ENCODE measurements around the gene PRDX5. TPM values are rescaled to one million over a fixed set of nuclear protein-coding genes. Genes with fewer than 3 reads are reported as not detected.
A peak's percentile ranks its signal among the peaks of the same experiment; 100 is the strongest.

PRDX5 gene
- total RNA-seq, 2 experiments from 2014 or later = 177 to 217 TPM

DNA sequence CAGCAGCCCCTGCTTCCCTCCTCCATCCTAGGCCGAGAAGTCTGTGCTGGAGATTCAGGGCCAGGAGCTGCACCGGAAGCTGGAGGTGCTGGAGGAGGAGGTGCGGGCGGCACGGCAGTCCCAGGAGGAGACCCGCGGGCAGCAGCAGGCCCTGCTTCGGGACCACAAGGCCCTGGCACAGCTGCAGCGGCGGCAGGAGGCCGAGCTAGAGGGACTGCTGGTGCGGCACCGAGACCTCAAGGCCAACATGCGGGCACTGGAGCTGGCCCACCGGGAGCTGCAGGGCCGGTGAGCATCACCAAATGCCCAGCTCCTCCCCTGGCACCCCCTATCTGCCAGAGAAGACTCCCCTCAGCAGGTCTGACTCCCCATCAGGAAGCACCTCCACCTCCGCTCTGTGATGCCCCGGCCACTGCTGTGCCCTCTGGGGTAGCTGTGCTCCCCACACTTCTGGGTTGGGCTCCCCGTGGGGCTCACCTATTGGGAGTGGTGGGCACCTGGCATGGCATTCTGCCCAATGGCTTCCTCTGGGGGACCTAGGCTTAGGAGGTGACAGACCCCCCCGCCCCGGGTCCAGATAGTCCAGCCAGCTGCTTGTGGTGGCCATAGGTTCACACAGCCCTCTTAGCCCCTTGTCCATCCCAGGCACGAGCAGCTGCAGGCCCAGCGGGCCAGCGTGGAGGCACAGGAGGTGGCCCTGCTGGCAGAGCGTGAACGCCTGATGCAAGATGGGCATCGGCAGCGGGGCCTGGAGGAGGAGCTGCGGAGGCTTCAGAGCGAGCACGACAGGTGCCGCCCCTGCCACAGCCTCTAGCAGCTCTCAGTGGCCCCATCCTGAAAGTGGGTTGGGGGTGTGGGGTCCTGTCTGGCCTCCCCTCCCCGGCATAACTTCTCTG is 34.4 kb downstream of the PRDX5 start:
- no peak overlapping the region for H3K4me2 ChIP-seq (ENCODE audit: low read length)
- no peaks in the 10 kb centered on the region for H3K9me2 ChIP-seq (ENCODE audit: insufficient read depth, low read length)
- POLR2A ChIA-PET = interaction anchor here (0.5 kb wide), 1 partner anchor 43 kb away, joined by 4 read pairs; no protein-coding TSS in a partner anchor
- H3K27ac ChIP-seq (ENCODE audit: low read depth, low read length, poor library complexity, severe bottlenecking) = no peak overlapping the region
- no peaks in the 10 kb centered on the region for H3K9me3 ChIP-seq (ENCODE audit: low read length)
- H3K36me3 ChIP-seq (ENCODE audit: insufficient read depth, low read length) = peaks cover 11% of the 10 kb centered on the region; the same call in 1 of the 2 replicates
- intact Hi-C loops (cut with micrococcal nuclease; ENCODE audit: unreplicated experiment) = no loop called here
- no peak for DNase-seq (ENCODE audit: low spot score)
- CTCF ChIA-PET (ENCODE audit: unreplicated experiment) = interaction anchor here (0.5 kb wide), 1 partner anchor 709 kb away, joined by 3 read pairs; no protein-coding TSS in a partner anchor
- no peaks in the 10 kb centered on the region for H4K20me1 ChIP-seq (ENCODE audit: insufficient read depth, low read length)
- H3K79me2 ChIP-seq (ENCODE audit: insufficient read depth, low read depth, low read length) = no peaks in the 10 kb centered on the region
- no peak overlapping the region for H2AFZ ChIP-seq (ENCODE audit: low read length)
- no peak for TF ChIP-seq EZH2phosphoT487 (IDR thresholded peaks at IDR 0.05; ENCODE audit: borderline replicate concordance, low read depth, low read length)
- no peak overlapping the region for H3K4me3 ChIP-seq (ENCODE audit: low read depth, low read length, poor library complexity, severe bottlenecking)
- peaks cover 17% of the 10 kb centered on the region for H3K4me1 ChIP-seq (ENCODE audit: insufficient read depth, low read length, poor library complexity, severe bottlenecking)
- BruUV-seq (replicated peaks) = no TSS peak

DNA sequence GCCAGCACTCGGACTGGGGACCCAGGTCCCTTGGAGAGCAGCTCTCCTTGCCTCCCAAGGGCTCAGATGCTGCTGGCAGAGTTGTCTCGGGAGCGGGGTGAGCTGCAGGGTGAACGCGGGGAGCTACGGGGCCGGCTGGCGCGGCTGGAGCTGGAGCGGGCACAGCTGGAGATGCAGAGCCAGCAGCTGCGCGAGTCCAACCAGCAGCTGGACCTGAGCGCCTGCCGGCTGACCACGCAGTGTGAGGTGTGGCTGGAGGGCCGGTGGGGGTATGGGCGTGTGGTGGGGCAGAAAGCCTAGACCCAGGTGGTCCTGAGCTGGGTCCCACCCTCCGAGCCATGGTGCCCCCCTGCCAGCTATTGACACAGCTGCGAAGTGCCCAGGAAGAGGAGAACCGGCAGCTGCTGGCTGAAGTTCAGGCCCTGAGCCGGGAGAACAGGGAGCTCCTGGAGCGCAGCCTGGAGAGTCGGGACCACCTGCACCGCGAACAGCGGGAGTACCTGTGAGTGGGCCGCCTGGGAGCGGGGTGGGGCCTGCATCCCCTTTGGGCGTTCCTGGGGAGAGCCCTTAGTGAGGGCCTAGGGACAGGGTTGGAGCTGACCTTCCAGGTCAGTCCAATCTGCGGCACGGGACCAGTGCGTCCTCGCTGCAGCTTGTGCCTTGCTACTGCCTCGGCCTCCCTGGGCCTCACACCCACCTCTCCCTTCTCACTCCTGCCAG is 35.2 kb downstream of the PRDX5 start:
- CTCF ChIA-PET (ENCODE audit: unreplicated experiment) = interaction anchor here (0.5 to 0.6 kb wide), 2 partner anchors 447 to 709 kb away, joined by 3 read pairs; no protein-coding TSS in a partner anchor
- Histone ChIP-seq H3K27ac (ENCODE audit: low read depth, low read length, poor library complexity, severe bottlenecking) (no peak overlapping the region), H3K9me3 (ENCODE audit: low read length) (no peaks in the 10 kb centered on the region), H3K9me2 (ENCODE audit: insufficient read depth, low read length) (no peaks in the 10 kb centered on the region), H3K36me3 (ENCODE audit: insufficient read depth, low read length) (peaks cover 12% of the 10 kb centered on the region; the same call in 1 of the 2 replicates), H4K20me1 (ENCODE audit: insufficient read depth, low read length) (no peaks in the 10 kb centered on the region), H3K4me3 (ENCODE audit: low read depth, low read length, poor library complexity, severe bottlenecking) (no peak overlapping the region), H3K4me2 (ENCODE audit: low read length) (no peak overlapping the region), H3K79me2 (ENCODE audit: insufficient read depth, low read depth, low read length) (no peaks in the 10 kb centered on the region), H2AFZ (ENCODE audit: low read length) (no peak overlapping the region), H3K4me1 (ENCODE audit: insufficient read depth, low read length, poor library complexity, severe bottlenecking) (peaks cover 24% of the 10 kb centered on the region)
- BruUV-seq (replicated peaks) = TSS peak; percentile 49
- no peak for DNase-seq (ENCODE audit: low spot score)
- intact Hi-C loops (cut with micrococcal nuclease; ENCODE audit: unreplicated experiment) = no loop called here
- TF ChIP-seq EZH2phosphoT487 (IDR thresholded peaks at IDR 0.05; ENCODE audit: borderline replicate concordance, low read depth, low read length) = no peak
- POLR2A ChIA-PET = interaction anchor here (0.6 kb wide), 1 partner anchor 140 kb away, joined by 4 read pairs; no protein-coding TSS in a partner anchor

DNA sequence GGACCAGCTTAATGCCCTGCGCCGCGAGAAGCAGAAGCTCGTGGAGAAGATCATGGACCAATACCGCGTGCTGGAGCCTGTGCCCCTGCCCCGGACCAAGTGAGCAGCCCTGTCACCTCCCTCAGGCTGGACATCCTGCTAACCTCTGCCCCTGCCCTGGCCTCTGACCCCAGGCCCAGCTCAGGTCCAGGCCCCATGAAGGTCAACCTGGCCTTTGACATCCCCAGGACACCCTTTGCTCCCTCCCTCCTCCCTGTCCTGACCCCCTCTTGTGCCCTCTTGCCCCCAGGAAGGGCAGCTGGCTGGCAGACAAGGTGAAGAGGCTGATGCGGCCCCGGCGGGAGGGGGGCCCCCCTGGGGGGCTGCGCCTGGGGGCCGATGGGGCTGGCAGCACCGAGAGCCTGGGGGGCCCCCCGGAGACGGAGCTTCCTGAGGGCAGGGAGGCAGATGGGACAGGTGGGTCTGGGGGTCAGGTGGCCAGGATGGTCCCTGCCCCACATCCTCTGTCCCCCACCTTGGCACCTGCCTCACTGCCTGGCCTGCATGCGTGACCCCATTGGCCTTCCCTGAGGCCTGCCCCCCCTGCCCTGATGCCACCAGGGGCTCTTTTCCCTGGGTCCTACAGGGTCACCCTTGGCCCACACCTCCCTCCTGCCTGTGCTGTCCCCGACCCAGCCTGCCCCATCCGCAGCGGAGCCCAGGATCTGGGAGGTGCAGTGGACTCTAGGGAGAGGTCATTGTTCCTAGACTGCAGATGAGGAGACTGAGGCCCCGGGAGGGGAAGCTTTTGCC is 36.0 kb downstream of the PRDX5 start:
- ChIA-PET CTCF (ENCODE audit: unreplicated experiment) (interaction anchor here (0.6 to 3.1 kb wide), 3 partner anchors 36 to 446 kb away, joined by 3 to 33 read pairs (median 8); partner anchors contain the start of genes PRDX5 and TRMT112), POLR2A (interaction anchor here (0.6 to 3.2 kb wide), 2 partner anchors 36 to 140 kb away, joined by 4 to 17 read pairs; partner anchors contain the start of genes PRDX5 and TRMT112)
- Histone ChIP-seq H4K20me1 (ENCODE audit: insufficient read depth, low read length) (no peaks in the 10 kb centered on the region), H3K4me1 (ENCODE audit: insufficient read depth, low read length, poor library complexity, severe bottlenecking) (peaks cover 31% of the 10 kb centered on the region), H3K27ac (ENCODE audit: low read depth, low read length, poor library complexity, severe bottlenecking) (no peak overlapping the region), H2AFZ (ENCODE audit: low read length) (no peak overlapping the region), H3K9me3 (ENCODE audit: low read length) (no peaks in the 10 kb centered on the region), H3K79me2 (ENCODE audit: insufficient read depth, low read depth, low read length) (no peaks in the 10 kb centered on the region), H3K4me3 (ENCODE audit: low read depth, low read length, poor library complexity, severe bottlenecking) (no peak overlapping the region), H3K9me2 (ENCODE audit: insufficient read depth, low read length) (no peaks in the 10 kb centered on the region), H3K4me2 (ENCODE audit: low read length) (no peak overlapping the region), H3K36me3 (ENCODE audit: insufficient read depth, low read length) (peaks cover 12% of the 10 kb centered on the region; the same call in 1 of the 2 replicates)
- no peak for DNase-seq (ENCODE audit: low spot score)
- TF ChIP-seq, protein P1, sequence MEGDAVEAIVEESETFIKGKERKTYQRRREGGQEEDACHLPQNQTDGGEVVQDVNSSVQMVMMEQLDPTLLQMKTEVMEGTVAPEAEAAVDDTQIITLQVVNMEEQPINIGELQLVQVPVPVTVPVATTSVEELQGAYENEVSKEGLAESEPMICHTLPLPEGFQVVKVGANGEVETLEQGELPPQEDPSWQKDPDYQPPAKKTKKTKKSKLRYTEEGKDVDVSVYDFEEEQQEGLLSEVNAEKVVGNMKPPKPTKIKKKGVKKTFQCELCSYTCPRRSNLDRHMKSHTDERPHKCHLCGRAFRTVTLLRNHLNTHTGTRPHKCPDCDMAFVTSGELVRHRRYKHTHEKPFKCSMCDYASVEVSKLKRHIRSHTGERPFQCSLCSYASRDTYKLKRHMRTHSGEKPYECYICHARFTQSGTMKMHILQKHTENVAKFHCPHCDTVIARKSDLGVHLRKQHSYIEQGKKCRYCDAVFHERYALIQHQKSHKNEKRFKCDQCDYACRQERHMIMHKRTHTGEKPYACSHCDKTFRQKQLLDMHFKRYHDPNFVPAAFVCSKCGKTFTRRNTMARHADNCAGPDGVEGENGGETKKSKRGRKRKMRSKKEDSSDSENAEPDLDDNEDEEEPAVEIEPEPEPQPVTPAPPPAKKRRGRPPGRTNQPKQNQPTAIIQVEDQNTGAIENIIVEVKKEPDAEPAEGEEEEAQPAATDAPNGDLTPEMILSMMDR (conservative IDR thresholded peaks at IDR 0.05; ENCODE audit: low read length) = no peak
- TF ChIP-seq EZH2phosphoT487 (IDR thresholded peaks at IDR 0.05; ENCODE audit: borderline replicate concordance, low read depth, low read length) = no peak
- BruUV-seq (replicated peaks) = no TSS peak
- intact Hi-C loops (cut with micrococcal nuclease; ENCODE audit: unreplicated experiment) = no loop called here
